Activated T-helper 1 cell treated with anti-CD3 and anti-CD28 coated beads, Interleukin-2, amount 50 U/mL, for 16 hours (primary cell): ENCODE data around the gene ELF4.

Source experiments
- DNase-seq, 2 donors: peaks; one replicate each; pipeline ENCODE4 v3.0.0-alpha.2; 2020; ENCODE audit warnings: low read depth in 1 of 2, low spot score in 1 of 2

ELF4 gene

DNA sequence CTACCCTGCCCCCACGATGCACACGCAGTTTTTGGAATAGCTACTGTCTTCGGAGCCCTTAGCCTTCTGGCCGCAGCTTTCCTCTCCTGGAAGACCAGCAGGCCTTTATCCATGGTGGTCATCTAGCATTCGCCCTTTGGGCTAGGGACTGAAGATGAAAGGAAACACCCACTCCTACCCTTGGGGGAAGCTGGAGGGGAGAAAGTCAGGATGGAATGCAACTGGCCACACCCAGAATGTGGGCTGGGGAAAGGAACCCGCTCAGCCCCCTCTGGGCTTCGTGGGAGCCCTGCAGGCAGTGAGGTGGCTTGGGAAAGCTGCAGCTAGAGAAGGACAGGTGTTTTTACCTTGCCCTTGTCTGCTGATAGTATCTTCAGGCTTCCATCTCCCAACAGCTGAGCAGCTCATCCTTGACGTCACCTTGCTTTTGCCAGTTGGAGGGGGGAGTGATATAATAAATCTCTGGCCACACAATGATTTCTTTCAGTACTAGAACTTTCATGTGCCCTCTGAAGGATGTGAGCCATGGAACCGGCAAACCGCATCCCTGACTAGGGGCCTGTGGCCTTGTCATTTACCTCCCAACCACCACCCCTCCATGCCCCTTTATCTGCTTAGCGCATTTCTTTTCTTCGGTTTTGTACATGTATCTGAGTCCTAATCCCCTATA lies 59.0 kb downstream of the ELF4 start:
- no peak for DNase-seq

DNA sequence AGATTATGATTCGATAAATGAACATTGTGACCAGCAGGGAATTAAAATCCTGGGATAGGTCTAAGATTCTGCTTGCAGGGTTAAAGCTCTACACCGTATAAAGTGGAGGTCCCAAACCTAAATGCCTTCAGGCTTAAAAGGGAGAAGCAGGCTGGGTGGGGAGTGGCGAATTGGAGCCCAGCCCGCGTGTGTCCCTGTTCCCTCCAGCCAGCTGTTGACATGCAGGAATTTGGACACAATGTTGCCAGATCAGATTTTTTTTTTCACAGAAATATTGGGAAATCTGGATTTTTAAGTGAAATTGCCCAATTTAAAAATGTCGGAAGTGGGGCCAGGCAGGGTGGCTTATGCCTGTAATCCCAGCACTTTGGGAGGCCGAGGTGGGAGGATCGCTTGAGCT lies 60.5 kb downstream of the ELF4 start:
- DNase-seq = no peak

- no peak for DNase-seq
Observed at GRCh38 chrX:130048686-130049222, 61.5 kb downstream of the ELF4 start.

DNA sequence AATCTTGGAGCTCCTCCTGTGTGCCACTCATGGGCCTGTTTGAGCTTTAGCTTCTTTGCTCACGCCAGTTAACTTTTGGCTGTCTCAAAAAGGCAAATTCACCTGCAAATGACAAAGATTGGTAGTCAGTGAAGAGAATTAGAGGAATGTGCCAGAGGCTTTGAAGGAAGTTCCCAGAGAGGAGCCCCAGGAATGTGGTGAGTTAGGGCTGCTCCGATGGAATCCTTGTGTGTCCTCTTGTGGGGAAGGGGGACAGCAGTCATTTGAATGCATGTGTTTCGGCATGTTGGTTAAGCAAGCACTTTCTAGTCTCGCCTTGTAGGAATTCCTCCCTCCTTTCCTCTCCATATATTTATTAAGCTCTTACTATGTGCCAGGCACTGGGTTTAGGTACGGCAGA lies 62.9 kb downstream of the ELF4 start:
- no peak for DNase-seq

DNA sequence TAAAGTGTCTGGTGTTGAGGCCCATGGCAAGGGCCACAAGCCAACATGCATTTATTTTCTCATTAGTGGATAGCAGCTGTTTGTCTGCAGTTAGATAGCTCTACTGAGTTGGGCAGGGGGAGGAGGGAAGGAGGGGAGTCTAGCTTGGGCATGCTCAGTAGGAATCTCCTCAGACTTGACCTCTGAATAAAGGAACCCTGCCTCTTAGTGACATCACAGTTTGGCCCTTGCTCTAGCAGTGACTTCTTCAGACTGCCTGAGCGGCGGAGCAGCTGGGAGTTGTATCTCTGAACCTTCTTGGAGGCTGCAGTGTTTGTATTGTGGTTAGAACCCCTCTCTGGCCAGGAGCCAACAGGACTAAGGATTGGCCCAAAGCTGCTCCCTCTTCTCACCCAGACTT lies 70.5 kb downstream of the ELF4 start:
- DNase-seq = no peak

GRCh38 chrX:130034178-130034577 lies 76.1 kb downstream of the ELF4 start:
- DNase-seq = no peak

DNA sequence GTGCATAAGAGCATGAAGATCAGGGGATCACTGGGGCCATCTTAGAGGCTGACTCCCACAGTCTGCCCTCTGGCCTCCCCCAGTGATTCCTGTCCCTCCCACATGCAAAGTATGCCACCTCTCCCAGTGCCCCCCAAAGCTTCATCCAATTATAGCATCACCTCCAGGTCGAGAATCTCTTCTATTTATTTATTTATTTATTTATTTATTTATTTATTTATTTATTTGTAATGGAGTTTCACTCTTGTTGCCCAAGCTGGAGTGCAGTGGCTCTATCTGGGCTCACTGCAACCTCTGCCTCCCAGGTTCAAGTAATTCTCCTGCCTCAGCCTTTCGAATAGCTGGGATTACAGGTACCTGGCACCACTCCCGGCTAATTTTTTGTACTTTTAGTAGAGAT lies 77.7 kb downstream of the ELF4 start:
- DNase-seq = no peak

DNA sequence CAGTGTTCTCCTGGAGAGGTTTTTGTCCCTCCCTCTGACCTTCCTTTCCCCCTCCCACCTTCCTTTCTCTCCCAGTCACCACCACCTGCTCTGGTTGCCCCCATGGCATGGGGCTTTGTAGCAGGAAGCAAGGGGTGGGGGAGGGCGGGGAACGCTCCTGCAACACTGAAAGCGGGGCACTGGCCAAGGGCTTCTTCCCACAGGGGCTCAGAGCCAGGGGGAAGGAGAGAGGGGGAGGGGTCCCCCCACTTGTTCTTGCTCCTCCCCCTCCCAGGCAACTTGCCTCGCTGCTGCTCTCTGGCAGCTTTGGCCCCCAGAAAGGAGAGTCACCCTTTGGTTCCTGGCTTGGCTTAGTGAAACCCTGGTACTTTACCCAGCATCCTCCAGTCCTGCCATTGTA lies 79.5 kb downstream of the ELF4 start:
- DNase-seq = no peak

GRCh38 chrX:130028196-130028595 lies 82.1 kb downstream of the ELF4 start:
- peak; percentile 6 to 27 for DNase-seq

GRCh38 chrX:130027569-130027968 lies 82.7 kb downstream of the ELF4 start:
- DNase-seq = no peak

- no peak for DNase-seq
Observed at GRCh38 chrX:130025256-130025655, 85.0 kb downstream of the ELF4 start.

DNA sequence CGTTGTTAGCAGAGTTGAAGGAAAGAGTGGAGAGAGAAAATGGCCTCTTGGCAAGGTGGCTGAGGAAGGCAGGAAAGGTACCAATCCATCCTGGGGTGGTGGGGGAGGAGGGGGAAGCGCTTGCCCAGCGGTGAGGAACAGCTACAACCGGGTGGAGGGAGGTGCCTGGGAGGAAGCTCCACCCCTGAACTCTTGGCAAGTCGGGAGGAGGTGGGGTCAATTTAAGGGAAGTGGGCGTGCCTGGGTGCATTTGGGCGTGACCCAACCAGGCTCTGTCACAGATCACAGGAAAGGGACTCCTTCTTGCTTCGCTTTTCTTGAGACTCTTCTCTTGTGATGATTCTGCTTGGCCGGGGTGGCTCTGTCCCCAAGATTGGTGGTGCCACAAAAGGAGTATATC lies 86.2 kb downstream of the ELF4 start:
- peak; percentile 54 to 55 for DNase-seq

DNA sequence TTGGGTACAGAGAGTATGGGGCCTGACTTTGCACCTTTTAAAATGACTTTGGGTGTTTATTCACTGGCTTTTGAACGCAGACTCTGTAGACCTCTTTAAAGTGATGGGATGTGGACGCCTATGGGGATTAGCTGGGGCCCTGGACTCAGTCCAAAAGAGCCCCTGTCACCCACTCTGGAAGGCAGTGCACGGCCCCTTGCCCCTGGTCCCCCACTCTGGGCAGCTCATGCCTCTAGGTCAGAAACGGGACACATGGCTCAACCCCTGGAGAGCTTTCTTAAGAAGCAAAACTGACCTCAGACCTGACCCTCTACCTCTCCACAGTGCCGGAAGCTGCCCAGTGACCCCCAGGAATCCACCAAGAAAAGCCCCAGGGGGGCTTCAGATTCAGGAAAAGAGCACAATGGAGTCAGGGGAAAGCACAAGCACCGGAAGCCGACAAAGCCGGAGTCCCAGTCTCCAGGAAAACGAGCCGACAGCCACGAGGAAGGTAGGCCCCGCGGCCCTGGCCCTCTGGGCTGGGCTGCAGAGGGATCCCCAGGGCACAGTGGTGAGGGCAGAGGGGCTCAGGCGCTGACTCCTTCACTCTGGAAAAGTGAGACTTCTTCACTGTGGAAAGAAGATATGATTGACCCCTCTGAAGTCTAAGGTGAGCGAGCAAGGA lies 89.5 kb downstream of the ELF4 start:
- no peak for DNase-seq

- no peak for DNase-seq
Observed at GRCh38 chrX:130018143-130018542, 92.2 kb downstream of the ELF4 start.

DNA sequence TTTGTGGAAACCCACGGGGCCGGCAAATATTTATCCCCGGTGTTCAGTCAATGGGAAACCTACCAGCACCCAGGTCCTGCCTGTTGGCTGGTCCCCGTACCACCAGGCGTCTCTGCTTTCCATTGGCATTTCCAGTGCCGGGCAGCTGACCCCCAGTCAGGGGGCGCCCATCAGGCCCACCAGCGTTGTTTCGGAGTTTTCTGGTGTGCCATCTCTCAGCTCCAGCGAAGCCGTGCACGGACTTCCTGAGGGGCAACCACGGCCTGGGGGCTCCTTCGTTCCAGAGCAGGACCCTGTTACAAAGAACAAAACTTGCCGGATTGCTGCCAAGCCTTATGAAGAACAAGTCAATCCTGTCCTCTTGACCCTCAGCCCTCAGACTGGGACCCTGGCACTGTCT lies 95.1 kb downstream of the ELF4 start:
- DNase-seq = no peak
